Heart left ventricle (tissue), 16 donors: ENCODE measurements around the gene HPS3. TPM values are rescaled to one million over a fixed set of nuclear protein-coding genes. Genes with fewer than 3 reads are reported as not detected.
A peak's percentile ranks its signal among the peaks of the same experiment; 100 is the strongest.

Experiments
- ATAC-seq, 4 donors: fragments of 200-7000 bp; cut with Tn5 transposase; one replicate each; pipeline ENCODE4 v1.9.1; 2020 to 2022; ENCODE audit warnings: moderate library complexity in 4 of 4, mild to moderate bottlenecking in 3 of 4, moderate number of reproducible peaks in 1 of 4
- DNase-seq, 5 donors: peaks; one replicate each; pipeline ENCODE4 v3.0.0-alpha.2; 2020
- H3K27ac ChIP-seq, 12 donors: fragments of 200-600 bp; sonication (generic) in 4 of 12; one replicate each; pipeline versions ENCODE4 v1.5.0 to v1.8.0; 2016 to 2022; ENCODE audit warnings: mild to moderate bottlenecking in 2 of 12
- H3K27me3 ChIP-seq, 9 donors: fragments of 200-600 bp; sonication (generic) in 2 of 9; one replicate each; pipeline versions ENCODE4 v1.5.1 to v1.8.0; 2016 to 2022; ENCODE audit warnings: mild to moderate bottlenecking in 3 of 9
- H3K36me3 ChIP-seq, 9 donors: fragments of 200-600 bp; sonication (generic) in 2 of 9; one replicate each; pipeline versions ENCODE4 v1.5.0 to v1.8.0; 2018 to 2022; ENCODE audit warnings: mild to moderate bottlenecking in 2 of 9
- H3K4me1 ChIP-seq, 12 donors: fragments of 200-600 bp; sonication (generic) in 4 of 12; one replicate each; pipeline versions ENCODE4 v1.5.0 to v1.8.0; 2016 to 2022; ENCODE audit warnings: mild to moderate bottlenecking in 3 of 12
- H3K4me3 ChIP-seq, 12 donors: fragments of 200-600 bp; sonication (generic) in 4 of 12; one replicate each; pipeline versions ENCODE4 v1.5.0 to v1.8.0; 2017 to 2022; ENCODE audit warnings: mild to moderate bottlenecking in 9 of 12, moderate library complexity in 4 of 12
- H3K9me3 ChIP-seq, 12 donors: fragments of 200-600 bp; sonication (generic) in 4 of 12; one replicate each; pipeline versions ENCODE4 v1.5.0 to v1.8.0; 2016 to 2022; ENCODE audit warnings: mild to moderate bottlenecking in 1 of 12
- CTCF ChIP-seq, 12 donors: fragments of 200-600 bp; sonication (generic) in 4 of 12; IDR thresholded peaks; one replicate each; pipeline versions ENCODE4 v1.5.0 to v1.8.0; 2018 to 2022; ENCODE audit warnings: antibody characterized with exemption in 12 of 12, mild to moderate bottlenecking in 5 of 12
- POLR2A ChIP-seq, 2 donors: fragments of 450-650 bp; IDR thresholded peaks; one replicate each; pipeline ENCODE4 v1.6.1; 2017; ENCODE audit warnings: antibody characterized with exemption in 2 of 2, mild to moderate bottlenecking in 2 of 2, moderate library complexity in 2 of 2
- WGBS, 4 donors: extraction: QIAGEN DNeasy Blood & Tissue Kit in 2 of 4; methylation state at CpG; one replicate each; pipeline versions ENCODE4 v1.1.5 to v1.1.7; 2013 to 2018; 5-methylcytosine and 5-hydroxymethylcytosine counted together
- intact Hi-C, 10 donors: fragments of 100-400 bp; cut with DNase I; formaldehyde crosslinking; loops; one replicate each; pipeline versions ENCODE4 v1.11.1 to v1.14.2; 2022
- polyA plus RNA-seq, 2 donors: library from polyadenylated mRNA; stranded (reverse); fragments of 200-250 nt; gene quantifications; one replicate each; pipeline ENCODE4 v1.2.3, GENCODE V29; 2013
- total RNA-seq, 9 donors: library from RNA; depleted of rRNA in 2 of 9; stranded (reverse); fragments of >200 nt in 2 of 9; fragmentation: NEBNext Ultra II Directional in 3 of 9; extraction: Animal tissue kit (Norgen Biotek cat#: 25700) in 3 of 9; gene quantifications; one replicate each; pipeline versions ENCODE4 v1.1.0 to v1.2.4, GENCODE V29; 2016 to 2023
- donor health status: ischemic (EF 13 %, LVEDD 7.1; RV severe dilation, severe dysfunction).
- donor health status: healthy with polysubstance abuse.
- donor health status: DM: no; HTN: yes; CAD: no.
- donor health status: DM: no; HTN: no; CAD: no.
- donor health status: ischemic (EF 25% LVEDD 6.9; RV normal size, moderate dysfunction).
- donor health status: ischemic (EF 25% LVEDD 5.7; RV mildly dilated, moderate dysfunction).
- donor health status: healthy.
- donor health status: DM: yes; HTN: yes; CAD: no.
- donor health status: ischemic (EF 35%, LVEDD 5.7; RV mildly dilated, moderate dysfunction).
- donor health status: nonischemic (EF 11% LVEDD 7.7; RV severe dilation, severe dysfunction).
- donor health status: DM: yes; HTN: yes; CAD: no.
- donor health status: PGD.
- donor health status: ischemic (EF 29% LVEDD 5.4; RV normal size, mild dysfunction).
- donor health status: nonischemic (EF 23%, LVEDD 6.1; RV moderate dilation, normal function).

Gene HPS3
- total and polyA plus RNA-seq, 11 donors = 3.0 to 15.6 (median 6.0) TPM

GRCh38 chr3:149204390-149204991, 75.1 kb downstream of the HPS3 start:
- no peak for TF ChIP-seq POLR2A (IDR thresholded peaks at IDR 0.05)
- no peak for TF ChIP-seq CTCF (IDR thresholded peaks at IDR 0.05)
- Histone ChIP-seq H3K4me3 (no peak overlapping the region), H3K36me3 (no peaks in the 10 kb centered on the region), H3K4me1 (peaks cover 0 to 8% (median 0%) of the 10 kb centered on the region in 12 donors), H3K27ac (no peak overlapping the region), H3K9me3 (no peaks in the 10 kb centered on the region), H3K27me3 (no peaks in the 10 kb centered on the region)
- DNase-seq (no peak), ATAC-seq (no peak)
- 88 to 92% (median 91%) methylated on average over 3 of the region's 3 CpGs for WGBS, 4 donors
- intact Hi-C loops = no loop called here

- ATAC-seq = peak in 1 of 4 donors; percentile 27
- DNase-seq = no peak
- intact Hi-C loops = no loop called here
- no peak for TF ChIP-seq POLR2A (IDR thresholded peaks at IDR 0.05)
- no peak for TF ChIP-seq CTCF (IDR thresholded peaks at IDR 0.05)
- Histone ChIP-seq H3K36me3 (no peaks in the 10 kb centered on the region), H3K27ac (no peak overlapping the region), H3K4me3 (no peak overlapping the region), H3K4me1 (peaks cover 0 to 8% (median 0%) of the 10 kb centered on the region in 12 donors), H3K27me3 (no peaks in the 10 kb centered on the region), H3K9me3 (no peaks in the 10 kb centered on the region)
- 81 to 92% (median 90%) methylated on average over 2 of the region's 2 CpGs for WGBS, 4 donors
Measured at GRCh38 chr3:149207475-149207874, 78.0 kb downstream of the HPS3 start.

GRCh38 chr3:149209431-149209830, 80.0 kb downstream of the HPS3 start:
- H3K36me3 ChIP-seq = no peaks in the 10 kb centered on the region
- H3K4me3 ChIP-seq = no peak overlapping the region
- no peak for ATAC-seq
- DNase-seq = no peak
- no peak overlapping the region for H3K27ac ChIP-seq
- no peaks in the 10 kb centered on the region for H3K9me3 ChIP-seq
- intact Hi-C loops = no loop called here
- H3K4me1 ChIP-seq = no peaks in the 10 kb centered on the region
- TF ChIP-seq POLR2A (IDR thresholded peaks at IDR 0.05) = no peak
- no peak for TF ChIP-seq CTCF (IDR thresholded peaks at IDR 0.05)
- H3K27me3 ChIP-seq = no peaks in the 10 kb centered on the region
- 85 to 95% (median 92%) methylated on average over 4 of the region's 4 CpGs for whole genome bisulfite sequencing, 4 donors

- peaks cover 0 to 17% (median 5%) of the 10 kb centered on the region in 12 donors for H3K4me1 ChIP-seq
- no peak overlapping the region for H3K27ac ChIP-seq
- H3K4me3 ChIP-seq = no peak overlapping the region
- H3K9me3 ChIP-seq = no peaks in the 10 kb centered on the region
- TF ChIP-seq POLR2A (IDR thresholded peaks at IDR 0.05) (no peak), CTCF (IDR thresholded peaks at IDR 0.05) (no peak)
- WGBS, 4 donors = 75 to 85% (median 79%) methylated on average over 1 of the region's 1 CpG
- H3K36me3 ChIP-seq = no peaks in the 10 kb centered on the region
- no peaks in the 10 kb centered on the region for H3K27me3 ChIP-seq
- intact Hi-C loops = no loop called here
- no peak for ATAC-seq
- DNase-seq = no peak
Measured at GRCh38 chr3:149212386-149212785, 82.9 kb downstream of the HPS3 start.
